Measurements from ENCODE around the gene SPINK14.

SPINK14 gene

GRCh38 chr5:148191010-148191409 lies 22.7 kb downstream of the SPINK14 start:
- no peaks in the 10 kb centered on the region for H3K36me3 ChIP-seq (ENCODE audit: control insufficient read depth in 1 of 2, insufficient read depth in 2 of 2, low read length in 2 of 2)
- no peak overlapping the region for H3K27ac ChIP-seq (ENCODE audit: low read depth, low read length)
- H3K9ac ChIP-seq (ENCODE audit: low read depth in 1 of 2, low read length in 2 of 2) = no peak overlapping the region
- H3K4me1 ChIP-seq (ENCODE audit: control insufficient read depth in 1 of 2, insufficient read depth in 2 of 2, low read length in 2 of 2) = no peaks in the 10 kb centered on the region
- H3K4me3 ChIP-seq (ENCODE audit: low read depth in 1 of 2, low read length in 2 of 2) = no peak overlapping the region
- H3K9me3 ChIP-seq (ENCODE audit: control insufficient read depth in 1 of 2, low read length in 2 of 2) = no peaks in the 10 kb centered on the region
- H3K27me3 ChIP-seq (ENCODE audit: control insufficient read depth in 1 of 2, insufficient read depth in 2 of 2, low read length in 2 of 2) = no peaks in the 10 kb centered on the region

GRCh38 chr5:148193202-148193601 lies 24.9 kb downstream of the SPINK14 start:
- Histone ChIP-seq H3K36me3 (ENCODE audit: control insufficient read depth in 1 of 2, insufficient read depth in 2 of 2, low read length in 2 of 2) (no peaks in the 10 kb centered on the region), H3K27me3 (ENCODE audit: control insufficient read depth in 1 of 2, insufficient read depth in 2 of 2, low read length in 2 of 2) (no peaks in the 10 kb centered on the region), H3K9me3 (ENCODE audit: control insufficient read depth in 1 of 2, low read length in 2 of 2) (no peaks in the 10 kb centered on the region), H3K27ac (ENCODE audit: low read depth, low read length) (no peak overlapping the region), H3K4me1 (ENCODE audit: control insufficient read depth in 1 of 2, insufficient read depth in 2 of 2, low read length in 2 of 2) (no peaks in the 10 kb centered on the region), H3K9ac (ENCODE audit: low read depth in 1 of 2, low read length in 2 of 2) (no peak overlapping the region), H3K4me3 (ENCODE audit: low read depth in 1 of 2, low read length in 2 of 2) (no peak overlapping the region)

- H3K27me3 ChIP-seq (ENCODE audit: control insufficient read depth in 1 of 2, insufficient read depth in 2 of 2, low read length in 2 of 2) = peaks cover 0 to 3% of the 10 kb centered on the region in 2 donors
- no peak overlapping the region for H3K9ac ChIP-seq (ENCODE audit: low read depth in 1 of 2, low read length in 2 of 2)
- H3K4me3 ChIP-seq (ENCODE audit: low read depth in 1 of 2, low read length in 2 of 2) = no peak overlapping the region
- no peaks in the 10 kb centered on the region for H3K9me3 ChIP-seq (ENCODE audit: control insufficient read depth in 1 of 2, low read length in 2 of 2)
- no peaks in the 10 kb centered on the region for H3K4me1 ChIP-seq (ENCODE audit: control insufficient read depth in 1 of 2, insufficient read depth in 2 of 2, low read length in 2 of 2)
- no peaks in the 10 kb centered on the region for H3K36me3 ChIP-seq (ENCODE audit: control insufficient read depth in 1 of 2, insufficient read depth in 2 of 2, low read length in 2 of 2)
- no peak overlapping the region for H3K27ac ChIP-seq (ENCODE audit: low read depth, low read length)
Observed at GRCh38 chr5:148201151-148201550, 32.8 kb downstream of the SPINK14 start.

- Histone ChIP-seq H3K27me3 (ENCODE audit: control insufficient read depth in 1 of 2, insufficient read depth in 2 of 2, low read length in 2 of 2) (peaks cover 0 to 3% of the 10 kb centered on the region in 2 donors), H3K9me3 (ENCODE audit: control insufficient read depth in 1 of 2, low read length in 2 of 2) (no peaks in the 10 kb centered on the region), H3K9ac (ENCODE audit: low read depth in 1 of 2, low read length in 2 of 2) (no peak within 1 kb of the TSS), H3K4me3 (ENCODE audit: low read depth in 1 of 2, low read length in 2 of 2) (no peak within 1 kb of the TSS), H3K36me3 (ENCODE audit: control insufficient read depth in 1 of 2, insufficient read depth in 2 of 2, low read length in 2 of 2) (no peaks in the 10 kb centered on the region), H3K4me1 (ENCODE audit: control insufficient read depth in 1 of 2, insufficient read depth in 2 of 2, low read length in 2 of 2) (no peaks in the 10 kb centered on the region), H3K27ac (ENCODE audit: low read depth, low read length) (no peak within 1 kb of the TSS)
Observed at GRCh38 chr5:148202531-148203203, 34.3 kb downstream of the SPINK14 start, which contains the start of gene SPINK6. Gene SPINK6 (plus strand): TSS chr5:148203042. CDS start chr5:148203097, 55 bp downstream.

- peaks cover 0 to 3% of the 10 kb centered on the region in 2 donors for H3K27me3 ChIP-seq (ENCODE audit: control insufficient read depth in 1 of 2, insufficient read depth in 2 of 2, low read length in 2 of 2)
- no peak overlapping the region for H3K27ac ChIP-seq (ENCODE audit: low read depth, low read length)
- H3K4me1 ChIP-seq (ENCODE audit: control insufficient read depth in 1 of 2, insufficient read depth in 2 of 2, low read length in 2 of 2) = no peaks in the 10 kb centered on the region
- H3K4me3 ChIP-seq (ENCODE audit: low read depth in 1 of 2, low read length in 2 of 2) = no peak overlapping the region
- no peaks in the 10 kb centered on the region for H3K9me3 ChIP-seq (ENCODE audit: control insufficient read depth in 1 of 2, low read length in 2 of 2)
- H3K36me3 ChIP-seq (ENCODE audit: control insufficient read depth in 1 of 2, insufficient read depth in 2 of 2, low read length in 2 of 2) = no peaks in the 10 kb centered on the region
- H3K9ac ChIP-seq (ENCODE audit: low read depth in 1 of 2, low read length in 2 of 2) = no peak overlapping the region
Observed at GRCh38 chr5:148205044-148205806, 36.9 kb downstream of the SPINK14 start.

- H3K36me3 ChIP-seq (ENCODE audit: control insufficient read depth in 1 of 2, insufficient read depth in 2 of 2, low read length in 2 of 2) = no peaks in the 10 kb centered on the region
- H3K9me3 ChIP-seq (ENCODE audit: control insufficient read depth in 1 of 2, low read length in 2 of 2) = no peaks in the 10 kb centered on the region
- H3K27ac ChIP-seq (ENCODE audit: low read depth, low read length) = no peak overlapping the region
- peaks cover 0 to 3% of the 10 kb centered on the region in 2 donors for H3K27me3 ChIP-seq (ENCODE audit: control insufficient read depth in 1 of 2, insufficient read depth in 2 of 2, low read length in 2 of 2)
- H3K4me1 ChIP-seq (ENCODE audit: control insufficient read depth in 1 of 2, insufficient read depth in 2 of 2, low read length in 2 of 2) = no peaks in the 10 kb centered on the region
- no peak overlapping the region for H3K4me3 ChIP-seq (ENCODE audit: low read depth in 1 of 2, low read length in 2 of 2)
- no peak overlapping the region for H3K9ac ChIP-seq (ENCODE audit: low read depth in 1 of 2, low read length in 2 of 2)
Observed at GRCh38 chr5:148205865-148206264, 37.5 kb downstream of the SPINK14 start.

- H3K27me3 ChIP-seq (ENCODE audit: control insufficient read depth in 1 of 2, insufficient read depth in 2 of 2, low read length in 2 of 2) = no peaks in the 10 kb centered on the region
- no peaks in the 10 kb centered on the region for H3K36me3 ChIP-seq (ENCODE audit: control insufficient read depth in 1 of 2, insufficient read depth in 2 of 2, low read length in 2 of 2)
- H3K27ac ChIP-seq (ENCODE audit: low read depth, low read length) = no peak overlapping the region
- no peaks in the 10 kb centered on the region for H3K4me1 ChIP-seq (ENCODE audit: control insufficient read depth in 1 of 2, insufficient read depth in 2 of 2, low read length in 2 of 2)
- no peak overlapping the region for H3K4me3 ChIP-seq (ENCODE audit: low read depth in 1 of 2, low read length in 2 of 2)
- H3K9ac ChIP-seq (ENCODE audit: low read depth in 1 of 2, low read length in 2 of 2) = no peak overlapping the region
- no peaks in the 10 kb centered on the region for H3K9me3 ChIP-seq (ENCODE audit: control insufficient read depth in 1 of 2, low read length in 2 of 2)
Observed at GRCh38 chr5:148206620-148207019, 38.3 kb downstream of the SPINK14 start.

- H3K9me3 ChIP-seq (ENCODE audit: control insufficient read depth in 1 of 2, low read length in 2 of 2) = no peaks in the 10 kb centered on the region
- H3K27ac ChIP-seq (ENCODE audit: low read depth, low read length) = no peak overlapping the region
- H3K4me1 ChIP-seq (ENCODE audit: control insufficient read depth in 1 of 2, insufficient read depth in 2 of 2, low read length in 2 of 2) = no peaks in the 10 kb centered on the region
- no peaks in the 10 kb centered on the region for H3K36me3 ChIP-seq (ENCODE audit: control insufficient read depth in 1 of 2, insufficient read depth in 2 of 2, low read length in 2 of 2)
- no peaks in the 10 kb centered on the region for H3K27me3 ChIP-seq (ENCODE audit: control insufficient read depth in 1 of 2, insufficient read depth in 2 of 2, low read length in 2 of 2)
- no peak overlapping the region for H3K9ac ChIP-seq (ENCODE audit: low read depth in 1 of 2, low read length in 2 of 2)
- no peak overlapping the region for H3K4me3 ChIP-seq (ENCODE audit: low read depth in 1 of 2, low read length in 2 of 2)
Observed at GRCh38 chr5:148208226-148208625, 39.9 kb downstream of the SPINK14 start.

- Histone ChIP-seq H3K9ac (ENCODE audit: low read depth in 1 of 2, low read length in 2 of 2) (no peak overlapping the region), H3K27me3 (ENCODE audit: control insufficient read depth in 1 of 2, insufficient read depth in 2 of 2, low read length in 2 of 2) (no peaks in the 10 kb centered on the region), H3K9me3 (ENCODE audit: control insufficient read depth in 1 of 2, low read length in 2 of 2) (no peaks in the 10 kb centered on the region), H3K36me3 (ENCODE audit: control insufficient read depth in 1 of 2, insufficient read depth in 2 of 2, low read length in 2 of 2) (no peaks in the 10 kb centered on the region), H3K4me1 (ENCODE audit: control insufficient read depth in 1 of 2, insufficient read depth in 2 of 2, low read length in 2 of 2) (no peaks in the 10 kb centered on the region), H3K27ac (ENCODE audit: low read depth, low read length) (no peak overlapping the region), H3K4me3 (ENCODE audit: low read depth in 1 of 2, low read length in 2 of 2) (no peak overlapping the region)
Observed at GRCh38 chr5:148209151-148209770, 40.9 kb downstream of the SPINK14 start.

- H3K27me3 ChIP-seq (ENCODE audit: control insufficient read depth in 1 of 2, insufficient read depth in 2 of 2, low read length in 2 of 2) = no peaks in the 10 kb centered on the region
- no peak overlapping the region for H3K9ac ChIP-seq (ENCODE audit: low read depth in 1 of 2, low read length in 2 of 2)
- H3K4me3 ChIP-seq (ENCODE audit: low read depth in 1 of 2, low read length in 2 of 2) = no peak overlapping the region
- no peaks in the 10 kb centered on the region for H3K9me3 ChIP-seq (ENCODE audit: control insufficient read depth in 1 of 2, low read length in 2 of 2)
- no peak overlapping the region for H3K27ac ChIP-seq (ENCODE audit: low read depth, low read length)
- H3K4me1 ChIP-seq (ENCODE audit: control insufficient read depth in 1 of 2, insufficient read depth in 2 of 2, low read length in 2 of 2) = no peaks in the 10 kb centered on the region
- no peaks in the 10 kb centered on the region for H3K36me3 ChIP-seq (ENCODE audit: control insufficient read depth in 1 of 2, insufficient read depth in 2 of 2, low read length in 2 of 2)
Observed at GRCh38 chr5:148214665-148215185, 46.4 kb downstream of the SPINK14 start.

All from duodenal mucosa (tissue), 2 donors.